H9 (cell line): ENCODE measurements around the gene ZSCAN5A. TPM values are rescaled to one million over a fixed set of nuclear protein-coding genes. Genes with fewer than 3 reads are reported as not detected.
A peak's percentile ranks its signal among the peaks of the same experiment; 100 is the strongest.

ENCODE experiments used
- DNase-seq: peaks from one replicate; pipeline ENCODE4 v3.0.0-alpha.2; 2017
- H2AFZ ChIP-seq: one replicate; pipeline ENCODE4 v1.6.1; 2013; ENCODE audit warnings: mild to moderate bottlenecking, low read length, control low read depth, moderate library complexity
- H2AK5ac ChIP-seq: 2 replicates; pipeline ENCODE4 v1.6.1; 2013; ENCODE audit warnings: low read length, control low read depth, mixed read lengths; ENCODE audit not compliant: insufficient read length
- H2BK120ac ChIP-seq: one replicate; pipeline ENCODE4 v1.6.1; 2013; ENCODE audit warnings: low read depth, mild to moderate bottlenecking, low read length, control low read depth, inconsistent platforms; ENCODE audit not compliant: poor library complexity, severe bottlenecking
- H2BK12ac ChIP-seq: 2 replicates; pipeline ENCODE4 v1.6.1; 2013; ENCODE audit warnings: low read length, control low read depth, mixed read lengths, low read depth; ENCODE audit not compliant: insufficient read length
- H2BK15ac ChIP-seq: 2 replicates; pipeline ENCODE4 v1.6.1; 2013; ENCODE audit warnings: low read depth, low read length, control low read depth
- H2BK20ac ChIP-seq: one replicate; pipeline ENCODE4 v1.6.1; 2013; ENCODE audit warnings: low read depth, mild to moderate bottlenecking, low read length, control low read depth, inconsistent platforms; ENCODE audit not compliant: poor library complexity, severe bottlenecking
- H2BK5ac ChIP-seq: 2 replicates; pipeline ENCODE4 v1.6.1; 2013; ENCODE audit warnings: low read length, control low read depth, mixed read lengths; ENCODE audit not compliant: insufficient read length
- H3K14ac ChIP-seq: 2 replicates; pipeline ENCODE4 v1.6.1; 2013; ENCODE audit warnings: low read length, control low read depth; ENCODE audit not compliant: insufficient read depth
- H3K18ac ChIP-seq: 2 replicates; pipeline ENCODE4 v1.6.1; 2013; ENCODE audit warnings: low read depth, mild to moderate bottlenecking, mixed read lengths, low read length, control low read depth; ENCODE audit not compliant: insufficient read length
- H3K23ac ChIP-seq: 2 replicates; pipeline ENCODE4 v1.6.1; 2013; ENCODE audit warnings: low read length, control low read depth, mixed read lengths, low read depth; ENCODE audit not compliant: insufficient read length
- H3K23me2 ChIP-seq: 2 replicates; pipeline ENCODE4 v1.6.1; 2013; ENCODE audit warnings: low read depth, mild to moderate bottlenecking, mixed read lengths, low read length, control low read depth; ENCODE audit not compliant: insufficient read length, poor library complexity, severe bottlenecking
- H3K27ac ChIP-seq: 2 replicates; pipeline ENCODE4 v1.5.1; 2013; ENCODE audit warnings: low read length, control low read depth, mixed read lengths, low read depth; ENCODE audit not compliant: insufficient read length
- H3K27me3 ChIP-seq: 2 replicates; pipeline ENCODE4 v1.6.1; 2013; ENCODE audit warnings: low read length, control low read depth, inconsistent platforms; ENCODE audit not compliant: insufficient read depth
- H3K4ac ChIP-seq: 2 replicates; pipeline ENCODE4 v1.6.1; 2013; ENCODE audit warnings: low read depth, mild to moderate bottlenecking, control low read depth, inconsistent platforms, low read length, moderate library complexity
- H3K4me1 ChIP-seq: 2 replicates; pipeline ENCODE4 v1.6.1; 2013; ENCODE audit warnings: low read length, control low read depth, inconsistent platforms; ENCODE audit not compliant: insufficient read depth
- H3K4me2 ChIP-seq: 2 replicates; pipeline ENCODE4 v1.6.1; 2013; ENCODE audit warnings: low read length, control low read depth, mixed read lengths; ENCODE audit not compliant: insufficient read length, insufficient read depth
- H3K56ac ChIP-seq: 2 replicates; pipeline ENCODE4 v1.6.1; 2013; ENCODE audit warnings: low read depth, mild to moderate bottlenecking, mixed read lengths, low read length, control low read depth; ENCODE audit not compliant: insufficient read length
- H3K79me1 ChIP-seq: 2 replicates; pipeline ENCODE4 v1.6.1; 2013; ENCODE audit warnings: low read depth, mild to moderate bottlenecking, moderate library complexity, low read length, control low read depth, inconsistent platforms; ENCODE audit not compliant: insufficient read depth, poor library complexity, severe bottlenecking
- H3K79me2 ChIP-seq: 2 replicates; pipeline ENCODE4 v1.6.1; 2013; ENCODE audit warnings: low read length, control low read depth, inconsistent platforms; ENCODE audit not compliant: insufficient read depth
- H3K9ac ChIP-seq: 2 replicates; pipeline ENCODE4 v1.6.1; 2013; ENCODE audit warnings: low read length, control low read depth, mixed read lengths; ENCODE audit not compliant: insufficient read length; ENCODE audit errors: extremely low read depth
- H3K9me3 ChIP-seq: one replicate; pipeline ENCODE4 v1.6.1; 2013; ENCODE audit warnings: low read depth, low read length, inconsistent platforms; ENCODE audit not compliant: control insufficient read depth
- H3T11ph ChIP-seq: one replicate; pipeline ENCODE4 v1.6.1; 2013; ENCODE audit warnings: mild to moderate bottlenecking, low read length, control low read depth, inconsistent platforms
- H4K20me1 ChIP-seq: one replicate; pipeline ENCODE4 v1.6.1; 2013; ENCODE audit not compliant: control insufficient read depth, insufficient read length, insufficient read depth
- H4K5ac ChIP-seq: 2 replicates; pipeline ENCODE4 v1.6.1; 2013; ENCODE audit warnings: low read depth, mild to moderate bottlenecking, mixed read lengths, low read length, control low read depth; ENCODE audit not compliant: insufficient read length
- H4K8ac ChIP-seq: replicated peaks from 2 replicates; pipeline ENCODE4 v1.6.1; 2013; ENCODE audit warnings: low read length, control low read depth, mixed read lengths, low read depth; ENCODE audit not compliant: insufficient read length
- H4K91ac ChIP-seq: 2 replicates; pipeline ENCODE4 v1.6.1; 2013; ENCODE audit warnings: low read depth, mild to moderate bottlenecking, moderate library complexity, mixed read lengths, low read length, control low read depth; ENCODE audit not compliant: insufficient read length
- H3K27ac Mint-ChIP-seq, 3 experiments: 2 replicates in 2 of 3; 3 replicates in 1 of 3; pipeline ENCODE4 v1.8.0; 2020 to 2021; ENCODE audit warnings: mixed read lengths in 3 of 3, mild to moderate bottlenecking in 1 of 3, moderate library complexity in 1 of 3
- H3K27me3 Mint-ChIP-seq: 2 replicates; pipeline ENCODE4 v1.8.0; 2021; ENCODE audit warnings: low read depth, mild to moderate bottlenecking, moderate library complexity, mixed read lengths
- H3K36me3 Mint-ChIP-seq, 3 experiments: 2 replicates in 2 of 3; 3 replicates in 1 of 3; pipeline ENCODE4 v1.8.0; 2020 to 2021; ENCODE audit warnings: low read depth in 3 of 3, mixed read lengths in 3 of 3; ENCODE audit not compliant: insufficient read depth in 1 of 3
- H3K4me1 Mint-ChIP-seq, 2 experiments: 2 replicates each; pipeline ENCODE4 v1.8.0; 2020; ENCODE audit warnings: mixed read lengths in 2 of 2
- H3K4me3 Mint-ChIP-seq, 2 experiments: 2 replicates in 1 of 2; 3 replicates in 1 of 2; pipeline ENCODE4 v1.8.0; 2020 to 2021; ENCODE audit warnings: mild to moderate bottlenecking in 2 of 2, mixed read lengths in 2 of 2, moderate library complexity in 1 of 2
- H3K9me3 Mint-ChIP-seq, 2 experiments: 2 replicates in 1 of 2; 3 replicates in 1 of 2; pipeline ENCODE4 v1.8.0; 2020; ENCODE audit warnings: mild to moderate bottlenecking in 2 of 2, mixed read lengths in 2 of 2, moderate library complexity in 1 of 2
- WGBS: extraction: QIAGEN DNeasy Blood & Tissue Kit; methylation state at CpG from one replicate; pipeline ENCODE4 v1.1.7; 2013; ENCODE audit warnings: missing lambda C conversion rate, low lambda C conversion rate, mixed read lengths; ENCODE audit not compliant: insufficient read length; ENCODE audit errors: extremely low coverage; 5-methylcytosine and 5-hydroxymethylcytosine counted together
- total RNA-seq: library from RNA; stranded (reverse); gene quantifications from 2 replicates; pipeline ENCODE4 v1.2.1, GENCODE V29; 2021
- TF ChIP-seq, protein P1 (sequence below): fragments of 200-600 bp; sonication (generic); conservative IDR thresholded peaks from 3 replicates; pipeline ENCODE4 v1.8.0; 2021; ENCODE audit warnings: antibody characterized with exemption, mild to moderate bottlenecking

ZSCAN5A gene
- total RNA-seq, 1 experiment from 2014 or later = 12.5 TPM

DNA sequence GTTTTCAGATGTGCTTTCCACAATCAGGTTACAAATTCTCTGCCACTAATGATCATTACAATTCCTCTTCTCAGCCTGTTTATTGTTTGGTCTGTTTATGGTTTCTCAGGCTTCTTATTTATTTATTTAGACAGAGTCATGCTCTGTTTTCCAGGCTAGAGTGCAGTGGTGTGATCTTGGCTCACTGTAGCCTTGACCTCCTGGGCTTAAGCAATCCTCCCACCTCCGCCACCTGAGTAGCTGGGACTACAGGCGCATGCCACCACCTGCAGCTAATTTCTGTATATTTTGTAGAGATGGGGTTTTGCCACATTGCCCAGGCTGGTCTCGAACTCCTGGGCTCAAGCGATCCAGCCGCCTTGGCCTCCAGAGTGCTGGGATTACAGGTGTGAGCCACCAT lies 2.1 kb upstream of the ZSCAN5A start:
- Histone ChIP-seq H2BK15ac (no peak overlapping the region), H2BK12ac (no peak overlapping the region), H3K79me2 (no peaks in the 10 kb centered on the region), H4K8ac (no peak overlapping the region), H2AK5ac (no peak overlapping the region), H3K4me1 (no peaks in the 10 kb centered on the region), H2AFZ (no peak overlapping the region), H3K18ac (no peak overlapping the region), H3K27ac (no peak overlapping the region), H3K23ac (no peak overlapping the region), H3K4ac (no peak overlapping the region), H4K20me1 (no peaks in the 10 kb centered on the region), H4K91ac (no peak overlapping the region), H3K9ac (no peak overlapping the region), H3K27me3 (no peaks in the 10 kb centered on the region), H3K4me2 (no peak overlapping the region), H3K14ac (no peak overlapping the region), H3K9me3 (no peaks in the 10 kb centered on the region), H3K23me2 (peaks cover 9% of the 10 kb centered on the region), H2BK20ac (no peak overlapping the region), H3K79me1 (no peaks in the 10 kb centered on the region), H4K5ac (no peak overlapping the region), H3T11ph (no peak overlapping the region), H2BK5ac (no peak overlapping the region), H3K56ac (no peak overlapping the region), H2BK120ac (no peak overlapping the region)
- Mint-ChIP-seq H3K4me3 (0 out of 5 replicates have a peak overlapping the region, but pooled peaks of 1 of the 2 experiments have one; percentile 91), H3K27me3 (peaks cover 15% of the 10 kb centered on the region), H3K27ac (no peak overlapping the region), H3K4me1 (peaks cover 10 to 14% of the 10 kb centered on the region in 2 experiments), H3K36me3 (no peaks in the 10 kb centered on the region; a peak in 1 of 7 replicates), H3K9me3 (peaks cover 4 to 5% of the 10 kb centered on the region in 2 experiments; a peak in 4 of 5 replicates)
- WGBS = no CpG with 5 or more reads among the region's 5 CpGs
- TF ChIP-seq, protein P1, sequence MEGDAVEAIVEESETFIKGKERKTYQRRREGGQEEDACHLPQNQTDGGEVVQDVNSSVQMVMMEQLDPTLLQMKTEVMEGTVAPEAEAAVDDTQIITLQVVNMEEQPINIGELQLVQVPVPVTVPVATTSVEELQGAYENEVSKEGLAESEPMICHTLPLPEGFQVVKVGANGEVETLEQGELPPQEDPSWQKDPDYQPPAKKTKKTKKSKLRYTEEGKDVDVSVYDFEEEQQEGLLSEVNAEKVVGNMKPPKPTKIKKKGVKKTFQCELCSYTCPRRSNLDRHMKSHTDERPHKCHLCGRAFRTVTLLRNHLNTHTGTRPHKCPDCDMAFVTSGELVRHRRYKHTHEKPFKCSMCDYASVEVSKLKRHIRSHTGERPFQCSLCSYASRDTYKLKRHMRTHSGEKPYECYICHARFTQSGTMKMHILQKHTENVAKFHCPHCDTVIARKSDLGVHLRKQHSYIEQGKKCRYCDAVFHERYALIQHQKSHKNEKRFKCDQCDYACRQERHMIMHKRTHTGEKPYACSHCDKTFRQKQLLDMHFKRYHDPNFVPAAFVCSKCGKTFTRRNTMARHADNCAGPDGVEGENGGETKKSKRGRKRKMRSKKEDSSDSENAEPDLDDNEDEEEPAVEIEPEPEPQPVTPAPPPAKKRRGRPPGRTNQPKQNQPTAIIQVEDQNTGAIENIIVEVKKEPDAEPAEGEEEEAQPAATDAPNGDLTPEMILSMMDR = no peak
- no peak for DNase-seq
